Suprapubic skin (tissue), 4 donors: ENCODE measurements around the gene DAB2IP. TPM values are rescaled to one million over a fixed set of nuclear protein-coding genes. Genes with fewer than 3 reads are reported as not detected.

ENCODE experiments used
- DNase-seq, 2 donors: peaks; one replicate each; pipeline ENCODE4 v3.0.0-alpha.2; 2019; ENCODE audit warnings: low spot score in 2 of 2
- H3K27ac ChIP-seq: fragments of 200-600 bp; sonication (generic); one replicate; pipeline ENCODE4 v1.5.1; 2019
- H3K27me3 ChIP-seq: fragments of 200-600 bp; sonication (generic); one replicate; pipeline ENCODE4 v1.5.1; 2019
- H3K36me3 ChIP-seq: fragments of 200-600 bp; sonication (generic); one replicate; pipeline ENCODE4 v1.5.1; 2019
- H3K4me1 ChIP-seq: fragments of 200-600 bp; sonication (generic); one replicate; pipeline ENCODE4 v1.5.1; 2019
- H3K4me3 ChIP-seq: fragments of 200-600 bp; sonication (generic); one replicate; pipeline ENCODE4 v1.5.1; 2019; ENCODE audit warnings: mild to moderate bottlenecking
- H3K9me3 ChIP-seq: fragments of 200-600 bp; sonication (generic); one replicate; pipeline ENCODE4 v1.5.1; 2019
- EP300 ChIP-seq: sonication (generic); formaldehyde crosslinking; IDR thresholded peaks from one replicate; pipeline ENCODE4 v1.6.1; 2017; ENCODE audit warnings: antibody characterized with exemption
- POLR2A ChIP-seq, 2 donors: fragments of 450-650 bp; IDR thresholded peaks; one replicate each; pipeline ENCODE4 v1.6.1; 2017; ENCODE audit warnings: antibody characterized with exemption in 2 of 2, mild to moderate bottlenecking in 2 of 2, moderate library complexity in 2 of 2
- POLR2AphosphoS5 ChIP-seq, 3 donors: sonication (generic); formaldehyde crosslinking; IDR thresholded peaks; one replicate each; pipeline ENCODE4 v1.6.1; 2017; ENCODE audit warnings: antibody characterized with exemption in 3 of 3
- WGBS: methylation state at CpG from one replicate; pipeline ENCODE4 v1.1.5; 2018; 5-methylcytosine and 5-hydroxymethylcytosine counted together
- total RNA-seq, 4 donors: library from RNA; depleted of rRNA; stranded (reverse); fragments of >200 nt; gene quantifications; one replicate each; pipeline ENCODE4 v1.1.0, GENCODE V29; 2016
- TF ChIP-seq, protein P1 (sequence below), 2 donors: fragments of 200-600 bp in 1 of 2; fragments of 450-650 bp in 1 of 2; sonication (generic) in 1 of 2; IDR thresholded peaks; one replicate each; pipeline ENCODE4 v1.5.1; 2016 to 2019; ENCODE audit warnings: antibody characterized with exemption in 2 of 2, mild to moderate bottlenecking in 1 of 2, moderate library complexity in 1 of 2

DAB2IP gene
- total RNA-seq, 4 donors from 2014 or later: 47.6 to 55.6 (median 50.3) TPM

DNA sequence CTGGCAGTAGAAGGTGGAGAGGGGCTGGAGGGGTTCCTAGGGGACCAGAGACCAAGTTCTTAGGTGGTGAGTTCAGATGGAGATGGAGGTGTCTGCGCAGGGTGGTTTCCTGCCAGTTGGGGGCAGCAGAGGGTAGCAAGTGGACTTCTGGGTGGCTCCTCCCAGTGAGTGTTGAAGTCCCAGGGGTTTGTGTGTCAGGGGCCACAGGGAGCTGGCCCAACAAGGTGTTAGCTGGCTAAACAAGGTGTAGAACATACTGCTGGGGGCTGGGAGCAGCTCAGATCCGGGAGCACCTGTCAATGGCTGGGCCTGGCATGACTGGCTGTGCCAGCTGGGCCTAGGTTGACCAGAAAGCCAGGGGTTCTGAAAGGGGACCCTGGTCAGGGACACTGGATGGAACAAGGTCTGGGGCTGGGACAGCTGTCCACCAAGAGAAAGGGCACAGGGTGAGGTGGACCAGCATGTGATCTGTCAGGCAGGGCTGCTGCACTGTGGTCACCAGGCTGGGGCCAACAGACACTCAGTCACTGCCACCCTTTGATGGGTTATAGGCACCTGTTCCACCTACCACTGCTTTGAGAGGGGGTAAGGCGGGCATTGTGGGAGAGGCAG lies 35.6 kb downstream of the DAB2IP start:
- peak in 1 of 2 donors; percentile 85 for DNase-seq
- Histone ChIP-seq H3K27me3 (no peaks in the 10 kb centered on the region), H3K4me1 (peaks cover 5% of the 10 kb centered on the region), H3K9me3 (no peaks in the 10 kb centered on the region), H3K4me3 (no peak overlapping the region), H3K27ac (no peak overlapping the region), H3K36me3 (no peaks in the 10 kb centered on the region)
- TF ChIP-seq, protein P1, sequence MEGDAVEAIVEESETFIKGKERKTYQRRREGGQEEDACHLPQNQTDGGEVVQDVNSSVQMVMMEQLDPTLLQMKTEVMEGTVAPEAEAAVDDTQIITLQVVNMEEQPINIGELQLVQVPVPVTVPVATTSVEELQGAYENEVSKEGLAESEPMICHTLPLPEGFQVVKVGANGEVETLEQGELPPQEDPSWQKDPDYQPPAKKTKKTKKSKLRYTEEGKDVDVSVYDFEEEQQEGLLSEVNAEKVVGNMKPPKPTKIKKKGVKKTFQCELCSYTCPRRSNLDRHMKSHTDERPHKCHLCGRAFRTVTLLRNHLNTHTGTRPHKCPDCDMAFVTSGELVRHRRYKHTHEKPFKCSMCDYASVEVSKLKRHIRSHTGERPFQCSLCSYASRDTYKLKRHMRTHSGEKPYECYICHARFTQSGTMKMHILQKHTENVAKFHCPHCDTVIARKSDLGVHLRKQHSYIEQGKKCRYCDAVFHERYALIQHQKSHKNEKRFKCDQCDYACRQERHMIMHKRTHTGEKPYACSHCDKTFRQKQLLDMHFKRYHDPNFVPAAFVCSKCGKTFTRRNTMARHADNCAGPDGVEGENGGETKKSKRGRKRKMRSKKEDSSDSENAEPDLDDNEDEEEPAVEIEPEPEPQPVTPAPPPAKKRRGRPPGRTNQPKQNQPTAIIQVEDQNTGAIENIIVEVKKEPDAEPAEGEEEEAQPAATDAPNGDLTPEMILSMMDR (IDR thresholded peaks at IDR 0.05): peak; percentile 64 to 78
- no peak for TF ChIP-seq EP300
- no peak for TF ChIP-seq POLR2A (IDR thresholded peaks at IDR 0.05)
- no peak for TF ChIP-seq POLR2AphosphoS5 (IDR thresholded peaks at IDR 0.05)
- 60% methylated on average over 2 of the region's 3 CpGs for WGBS

DNA sequence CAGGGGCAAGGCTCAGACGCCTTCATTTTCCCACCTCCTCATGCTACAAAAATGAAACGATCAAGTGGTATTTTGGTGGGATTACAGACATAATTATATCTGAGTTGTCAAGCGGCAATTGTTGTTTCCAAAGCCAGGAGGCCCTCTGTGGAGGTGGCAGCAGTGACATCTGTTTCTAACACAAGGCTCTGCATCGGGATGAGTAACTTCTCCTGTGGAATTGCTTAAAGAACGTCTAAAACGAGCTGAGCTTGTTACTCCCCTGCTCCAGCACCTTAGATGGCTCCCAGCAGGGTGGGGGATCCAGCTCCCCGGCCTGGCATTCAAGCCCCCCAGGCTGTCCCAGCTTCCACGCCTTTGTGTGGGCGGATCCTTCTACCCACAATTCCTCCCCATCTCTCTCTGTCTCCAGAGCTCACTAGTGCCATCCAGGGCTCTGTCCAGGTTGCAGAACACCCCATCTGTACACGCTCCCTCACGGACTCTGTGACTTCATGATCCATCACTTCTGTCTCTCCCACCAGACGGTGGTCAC lies 36.8 kb downstream of the DAB2IP start:
- WGBS: 73% methylated on average over 11 of the region's 12 CpGs
- TF ChIP-seq POLR2A (IDR thresholded peaks at IDR 0.05): no peak
- no peak for TF ChIP-seq EP300
- TF ChIP-seq POLR2AphosphoS5 (IDR thresholded peaks at IDR 0.05): no peak
- TF ChIP-seq, protein P1 (IDR thresholded peaks at IDR 0.05): no peak

DNA sequence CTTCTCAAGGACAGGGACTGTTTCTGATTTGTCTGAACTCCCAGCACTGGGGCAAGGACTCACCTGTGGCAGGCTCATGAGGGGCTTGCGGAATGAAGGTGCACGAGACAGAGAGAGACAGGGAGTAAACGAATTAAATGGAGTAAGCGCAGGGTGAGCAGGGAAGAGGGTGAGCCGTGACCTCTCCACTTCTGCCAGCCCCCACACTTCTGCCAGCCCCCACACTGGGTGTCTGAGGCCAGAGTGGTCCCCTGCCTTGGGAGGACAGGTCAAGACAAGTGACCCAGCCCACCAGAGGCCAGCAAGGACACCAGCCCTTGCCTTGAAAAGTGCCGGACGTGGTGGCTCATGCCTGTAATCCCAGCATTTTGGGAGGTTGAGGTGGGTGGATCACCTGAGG lies 37.2 kb downstream of the DAB2IP start:
- Histone ChIP-seq H3K27ac (no peak overlapping the region), H3K4me1 (peaks cover 8% of the 10 kb centered on the region), H3K9me3 (no peaks in the 10 kb centered on the region), H3K27me3 (no peaks in the 10 kb centered on the region), H3K4me3 (no peak overlapping the region), H3K36me3 (no peaks in the 10 kb centered on the region)
- 99% methylated on average over 7 of the region's 7 CpGs for WGBS
- TF ChIP-seq POLR2AphosphoS5 (IDR thresholded peaks at IDR 0.05): no peak
- TF ChIP-seq, protein P1 (IDR thresholded peaks at IDR 0.05): no peak
- no peak for TF ChIP-seq POLR2A (IDR thresholded peaks at IDR 0.05)
- no peak for TF ChIP-seq EP300
- no peak for DNase-seq

More for the DNA sequence above, 36.8 kb downstream of the DAB2IP start:
- DNase-seq: no peak
- H3K27me3 ChIP-seq: no peaks in the 10 kb centered on the region
- no peak overlapping the region for H3K27ac ChIP-seq
- no peaks in the 10 kb centered on the region for H3K36me3 ChIP-seq
- no peaks in the 10 kb centered on the region for H3K9me3 ChIP-seq
- H3K4me1 ChIP-seq: peaks cover 8% of the 10 kb centered on the region
- no peak overlapping the region for H3K4me3 ChIP-seq

DNA sequence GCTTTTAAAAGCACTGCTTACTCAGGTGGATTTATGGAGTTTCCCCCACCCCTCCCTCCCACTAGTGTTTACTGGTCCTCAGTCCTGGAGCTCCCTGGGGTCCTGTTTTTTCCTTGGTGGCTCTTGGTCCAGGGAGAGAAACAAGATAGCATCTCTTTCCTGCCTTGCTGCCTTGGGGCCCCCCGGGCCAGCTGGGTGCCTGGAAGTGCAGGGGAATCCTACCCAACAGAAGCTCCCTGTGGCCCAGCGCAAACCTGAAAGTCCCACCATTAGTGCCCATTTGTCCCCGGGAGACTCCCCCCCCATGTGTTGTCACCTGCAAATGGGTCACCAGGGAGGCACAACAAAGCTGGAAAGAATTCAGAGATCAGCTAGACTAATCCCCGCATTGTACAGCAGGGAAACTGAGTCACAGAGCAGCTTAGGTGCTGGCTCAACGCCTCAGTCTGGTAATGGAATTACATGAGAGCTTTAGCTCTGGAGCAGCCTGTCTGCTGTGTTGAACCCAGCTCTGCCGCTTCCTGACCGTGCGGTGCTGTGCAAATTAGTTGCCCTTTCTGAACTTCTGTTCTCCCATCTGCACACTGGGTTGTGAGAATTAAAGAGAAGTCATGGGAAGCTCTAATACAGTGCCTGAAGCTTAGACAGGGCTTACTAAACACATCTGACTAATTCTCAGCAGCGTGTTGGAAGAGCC lies 38.2 kb downstream of the DAB2IP start:
- Histone ChIP-seq H3K27me3 (no peaks in the 10 kb centered on the region), H3K9me3 (no peaks in the 10 kb centered on the region), H3K27ac (no peak overlapping the region), H3K4me1 (peaks cover 8% of the 10 kb centered on the region), H3K36me3 (no peaks in the 10 kb centered on the region), H3K4me3 (no peak overlapping the region)
- 96% methylated on average over 9 of the region's 9 CpGs for WGBS
- no peak for TF ChIP-seq POLR2AphosphoS5 (IDR thresholded peaks at IDR 0.05)
- no peak for TF ChIP-seq EP300
- DNase-seq: no peak

DNA sequence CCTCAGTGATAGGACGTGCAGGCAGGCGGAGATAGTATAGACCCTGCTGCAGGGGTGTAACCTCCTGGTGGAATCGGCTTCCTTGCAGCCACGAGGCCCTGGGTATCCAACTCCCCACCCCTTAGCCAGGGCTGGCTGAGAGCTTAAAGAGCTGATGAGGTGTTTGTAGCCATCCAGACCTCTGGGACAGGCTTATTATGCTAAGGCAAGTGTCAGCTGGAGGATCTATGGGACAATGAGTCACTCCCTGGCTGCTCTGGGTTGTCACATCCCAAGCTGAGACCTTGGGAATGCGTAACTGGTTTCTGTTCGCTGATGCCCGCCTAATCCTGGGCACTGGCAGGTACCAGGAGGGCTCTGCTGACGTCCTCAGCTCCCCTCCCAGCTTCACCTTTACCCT lies 38.9 kb downstream of the DAB2IP start:
- Histone ChIP-seq H3K4me1 (peaks cover 8% of the 10 kb centered on the region), H3K27ac (no peak overlapping the region), H3K27me3 (no peaks in the 10 kb centered on the region), H3K9me3 (no peaks in the 10 kb centered on the region), H3K36me3 (no peaks in the 10 kb centered on the region), H3K4me3 (no peak overlapping the region)
- WGBS: 80% methylated on average over 8 of the region's 8 CpGs
- DNase-seq: no peak
- TF ChIP-seq, protein P1 (IDR thresholded peaks at IDR 0.05): no peak
- TF ChIP-seq POLR2AphosphoS5 (IDR thresholded peaks at IDR 0.05) (no peak), POLR2A (IDR thresholded peaks at IDR 0.05) (no peak), EP300 (no peak)
